Parathyroid adenoma (tissue), 2 donors: ENCODE measurements around the gene CTU2.

Experiments
- H2AFZ ChIP-seq: fragments of 300-600 bp; sonication (generic); one replicate; pipeline ENCODE4 v1.7.0; 2017; ENCODE audit warnings: antibody characterized with exemption, mild to moderate bottlenecking
- H3K27ac ChIP-seq: fragments of 300-600 bp; sonication (generic); one replicate; pipeline ENCODE4 v1.7.0; 2017
- H3K27me3 ChIP-seq: fragments of 300-600 bp; sonication (generic); one replicate; pipeline ENCODE4 v1.7.0; 2017; ENCODE audit warnings: low read length; ENCODE audit not compliant: control insufficient read depth, insufficient read depth
- H3K36me3 ChIP-seq: fragments of 300-600 bp; sonication (generic); one replicate; pipeline ENCODE4 v1.7.0; 2017; ENCODE audit warnings: low read length; ENCODE audit not compliant: control insufficient read depth, insufficient read depth
- H3K4me1 ChIP-seq: fragments of 300-600 bp; sonication (generic); one replicate; pipeline ENCODE4 v1.7.0; 2017; ENCODE audit warnings: control low read depth
- H3K4me2 ChIP-seq: fragments of 300-600 bp; sonication (generic); one replicate; pipeline ENCODE4 v1.7.0; 2017; ENCODE audit warnings: low read length
- H3K4me3 ChIP-seq: fragments of 300-600 bp; sonication (generic); one replicate; pipeline ENCODE4 v1.7.0; 2017; ENCODE audit warnings: low read depth, low read length
- H3K79me2 ChIP-seq: fragments of 300-600 bp; sonication (generic); one replicate; pipeline ENCODE4 v1.7.0; 2017; ENCODE audit warnings: control low read depth
- H3K9ac ChIP-seq: fragments of 300-600 bp; sonication (generic); one replicate; pipeline ENCODE4 v1.7.0; 2017; ENCODE audit warnings: mild to moderate bottlenecking
- H3K9me3 ChIP-seq: fragments of 300-600 bp; sonication (generic); one replicate; pipeline ENCODE4 v1.7.0; 2017; ENCODE audit warnings: low read length; ENCODE audit not compliant: control insufficient read depth
- CTCF ChIP-seq: fragments of 300-600 bp; sonication (generic); IDR thresholded peaks from one replicate; pipeline ENCODE4 v1.7.0; 2017; ENCODE audit warnings: antibody characterized with exemption, mild to moderate bottlenecking
- donor health status: primary hyperparathyroidism.

CTU2 gene

GRCh38 chr16:88758227-88758943 is 52.1 kb downstream of the CTU2 start:
- no peaks in the 10 kb centered on the region for H3K36me3 ChIP-seq
- peaks cover 8% of the 10 kb centered on the region for H3K79me2 ChIP-seq
- no peak overlapping the region for H2AFZ ChIP-seq
- H3K9me3 ChIP-seq = no peaks in the 10 kb centered on the region
- no peak overlapping the region for H3K4me3 ChIP-seq
- no peak overlapping the region for H3K9ac ChIP-seq
- H3K27me3 ChIP-seq = no peaks in the 10 kb centered on the region
- H3K27ac ChIP-seq = no peak overlapping the region
- no peak for TF ChIP-seq CTCF
- peaks cover 7% of the 10 kb centered on the region for H3K4me1 ChIP-seq
- H3K4me2 ChIP-seq = no peak overlapping the region

GRCh38 chr16:88758944-88759244 is 52.6 kb downstream of the CTU2 start:
- no peak for TF ChIP-seq CTCF
- Histone ChIP-seq H3K4me2 (no peak overlapping the region), H3K9me3 (no peaks in the 10 kb centered on the region), H3K27ac (no peak overlapping the region), H3K4me1 (peaks cover 7% of the 10 kb centered on the region), H3K4me3 (no peak overlapping the region), H3K79me2 (peaks cover 8% of the 10 kb centered on the region), H3K9ac (no peak overlapping the region), H2AFZ (no peak overlapping the region), H3K27me3 (no peaks in the 10 kb centered on the region), H3K36me3 (no peaks in the 10 kb centered on the region)

- H2AFZ ChIP-seq = no peak overlapping the region
- no peaks in the 10 kb centered on the region for H3K9me3 ChIP-seq
- no peak overlapping the region for H3K4me2 ChIP-seq
- peaks cover 8% of the 10 kb centered on the region for H3K79me2 ChIP-seq
- H3K27me3 ChIP-seq = no peaks in the 10 kb centered on the region
- H3K4me3 ChIP-seq = no peak overlapping the region
- TF ChIP-seq CTCF = no peak
- no peak overlapping the region for H3K9ac ChIP-seq
- no peak overlapping the region for H3K27ac ChIP-seq
- no peaks in the 10 kb centered on the region for H3K36me3 ChIP-seq
- H3K4me1 ChIP-seq = peaks cover 7% of the 10 kb centered on the region
Observed at GRCh38 chr16:88759245-88759975, 53.1 kb downstream of the CTU2 start.

- Histone ChIP-seq H3K79me2 (peaks cover 8% of the 10 kb centered on the region), H3K4me3 (no peak overlapping the region), H3K27ac (no peak overlapping the region), H3K27me3 (no peaks in the 10 kb centered on the region), H3K4me1 (peaks cover 7% of the 10 kb centered on the region), H3K4me2 (no peak overlapping the region), H3K9ac (no peak overlapping the region), H3K36me3 (no peaks in the 10 kb centered on the region), H3K9me3 (no peaks in the 10 kb centered on the region), H2AFZ (no peak overlapping the region)
- TF ChIP-seq CTCF = no peak
Observed at GRCh38 chr16:88759976-88760350, 53.7 kb downstream of the CTU2 start.
